HTR-8/SVneo (cell line): ENCODE data around the gene VSTM4.

Experiments
- DNase-seq: peaks from one replicate; pipeline ENCODE4 v3.0.0; 2011; ENCODE audit warnings: low spot score, mixed read lengths; ENCODE audit not compliant: insufficient read length
- FAIRE-seq: peaks from 2 replicates; lab custom pipeline; 2011; peaks lifted over from hg19 to GRCh38; lab: Jason Lieb, UNC

VSTM4 gene, protein sequence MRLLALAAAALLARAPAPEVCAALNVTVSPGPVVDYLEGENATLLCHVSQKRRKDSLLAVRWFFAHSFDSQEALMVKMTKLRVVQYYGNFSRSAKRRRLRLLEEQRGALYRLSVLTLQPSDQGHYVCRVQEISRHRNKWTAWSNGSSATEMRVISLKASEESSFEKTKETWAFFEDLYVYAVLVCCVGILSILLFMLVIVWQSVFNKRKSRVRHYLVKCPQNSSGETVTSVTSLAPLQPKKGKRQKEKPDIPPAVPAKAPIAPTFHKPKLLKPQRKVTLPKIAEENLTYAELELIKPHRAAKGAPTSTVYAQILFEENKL

DNA sequence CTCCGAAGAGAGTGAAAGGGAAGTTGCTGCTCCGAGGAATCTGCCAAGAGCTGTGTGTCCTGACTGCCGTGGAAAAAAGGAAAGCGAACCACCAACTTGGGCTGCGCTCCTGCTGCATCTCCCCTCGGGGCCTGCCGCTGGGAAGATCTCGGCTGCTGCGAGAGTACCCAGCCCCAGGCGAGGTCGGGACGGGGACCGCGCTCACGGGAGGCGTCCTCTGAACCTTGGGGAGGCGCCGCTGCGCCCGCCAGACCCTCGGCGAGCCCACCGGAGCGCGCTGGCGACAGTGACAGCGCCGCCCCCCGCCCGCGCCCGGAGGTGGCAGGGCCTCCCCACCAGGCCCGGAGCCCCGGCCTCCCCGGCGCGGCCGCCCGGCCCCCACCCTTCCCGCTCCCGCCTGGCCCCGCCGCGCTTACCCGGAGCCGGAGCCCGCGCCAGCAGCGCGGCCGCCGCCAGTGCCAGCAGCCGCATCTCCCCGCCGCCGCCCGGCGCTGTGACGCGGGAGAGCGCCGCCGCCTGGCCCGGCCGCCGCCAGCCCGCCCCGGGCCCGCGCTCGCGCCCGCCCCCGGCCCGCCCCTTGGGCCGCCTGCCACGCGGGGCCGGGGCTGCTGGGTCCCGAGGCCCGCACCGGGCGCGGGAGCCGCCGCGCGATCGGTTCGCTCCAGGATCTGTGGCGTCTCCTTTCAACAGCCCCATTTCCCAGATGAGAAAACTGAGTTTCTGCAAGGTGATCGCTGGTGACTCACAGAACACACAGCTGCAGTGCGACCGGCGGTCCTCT is at the start of gene VSTM4:
Gene VSTM4, minus strand, starts transcription at position 508 of the 781 bp plus-strand sequence. Its CDS starts 37 bp downstream, at position 471.
- no peak for DNase-seq
- FAIRE-seq, result no peak

DNA sequence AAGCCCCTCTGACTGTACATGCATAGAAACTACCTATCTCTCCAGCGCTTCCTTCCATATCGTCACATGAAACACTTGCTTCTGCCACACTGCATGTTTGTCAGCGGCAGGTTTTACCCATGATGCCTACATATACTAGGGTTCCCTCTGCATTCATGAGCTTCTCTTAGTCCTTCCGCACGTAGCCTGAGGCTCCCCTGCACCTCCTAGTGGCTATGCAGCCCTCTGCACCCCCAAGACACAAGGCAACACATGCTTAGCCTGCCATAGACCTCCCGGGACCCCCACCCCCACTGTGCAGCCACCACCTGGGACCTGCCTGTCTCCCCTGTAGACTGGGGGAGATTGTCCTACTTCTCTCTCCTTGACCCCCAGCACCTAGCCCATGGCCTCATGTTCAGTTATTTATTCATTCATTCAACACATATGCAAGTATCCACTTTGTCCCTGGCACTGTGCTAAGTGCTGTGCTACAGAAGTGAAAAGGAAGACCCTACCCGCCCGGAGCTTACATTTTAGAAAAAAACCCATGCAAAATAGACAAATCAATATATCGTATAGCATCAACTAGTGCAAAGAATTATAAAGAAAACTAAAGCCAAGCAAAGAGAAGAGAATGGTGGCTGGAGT is 49.4 kb upstream of the VSTM4 start:
- DNase-seq (peak; percentile 14), FAIRE-seq (no peak)

- FAIRE-seq, result no peak
- no peak for DNase-seq
These were observed 48.4 kb upstream of the VSTM4 start for GRCh38 chr10:49163741-49164140.

- FAIRE-seq, result no peak
These were observed 47.5 kb upstream of the VSTM4 start for GRCh38 chr10:49162761-49163310.

DNA sequence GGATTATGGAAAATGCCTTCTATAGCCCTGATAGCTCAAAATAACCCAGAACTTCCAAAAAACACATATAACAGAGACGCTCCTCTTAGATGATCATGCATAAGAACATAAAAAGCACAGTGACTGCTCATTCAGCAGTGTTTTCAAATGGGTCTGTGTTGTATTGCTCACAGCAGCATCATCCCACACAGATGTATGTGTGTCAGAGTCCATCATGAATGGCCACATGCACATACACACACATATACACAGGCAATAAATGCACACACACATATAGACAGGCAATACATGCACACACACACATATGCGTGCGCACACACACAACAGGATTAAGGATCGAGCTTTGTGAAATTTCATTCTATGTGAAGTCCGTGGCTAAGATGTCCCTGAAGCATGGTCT is 46.7 kb upstream of the VSTM4 start:
- FAIRE-seq (peak; percentile 26), DNase-seq (no peak)

More at GRCh38 chr10:49162761-49163310, 47.5 kb upstream of the VSTM4 start:
- no peak for DNase-seq

DNA sequence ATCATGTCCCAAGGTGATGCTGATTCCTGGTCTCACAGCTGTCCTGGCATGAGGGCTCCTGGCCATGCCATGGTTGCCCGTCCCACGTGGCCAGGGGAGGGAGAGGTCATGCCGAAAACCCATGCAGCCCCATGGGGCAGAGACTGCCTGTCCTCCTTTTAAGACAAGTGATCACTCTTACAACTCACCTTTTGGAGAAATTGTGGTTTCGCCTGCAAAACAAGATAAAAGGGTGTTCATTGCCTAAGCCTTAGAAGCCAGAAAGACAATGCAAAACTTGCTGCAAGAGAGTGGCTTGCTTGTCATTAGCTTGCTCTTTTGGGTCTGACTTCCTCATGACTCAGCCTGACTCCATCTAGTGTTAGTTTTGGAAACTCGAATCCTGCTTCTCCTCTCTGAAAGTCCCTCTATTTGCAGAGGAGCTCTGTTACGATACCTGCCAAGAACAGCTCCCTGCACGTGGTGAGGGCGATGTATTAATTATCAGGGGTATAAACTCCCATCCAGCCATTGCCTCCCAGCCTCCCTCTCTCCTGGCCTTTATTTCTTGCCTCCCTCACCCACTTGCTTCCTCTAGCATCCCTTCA is 46.2 kb upstream of the VSTM4 start:
- FAIRE-seq, result no peak
- DNase-seq, result peak; percentile 10

DNA sequence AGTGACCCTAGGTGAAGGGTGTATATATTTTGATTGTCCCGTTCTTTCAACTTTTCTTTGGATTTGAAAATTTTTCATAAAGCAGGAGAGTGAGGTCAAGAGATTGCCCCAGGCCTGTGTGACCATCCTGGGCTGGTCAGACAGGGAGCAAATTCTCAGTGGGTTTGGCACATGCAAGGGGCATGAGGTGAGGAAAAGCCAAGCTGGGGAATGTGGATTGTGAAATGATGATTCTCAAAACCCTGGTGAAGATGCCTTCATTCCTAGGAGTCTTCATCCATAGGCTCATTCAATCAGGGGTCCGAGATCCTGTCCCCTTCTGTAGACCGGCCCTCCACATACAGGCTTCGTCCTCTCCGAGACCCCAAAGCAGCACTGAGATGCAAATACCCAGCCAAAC is 45.5 kb upstream of the VSTM4 start:
- FAIRE-seq, result no peak
- DNase-seq, result no peak

GRCh38 chr10:49160110-49160509 is 44.8 kb upstream of the VSTM4 start:
- DNase-seq (no peak), FAIRE-seq (no peak)

DNA sequence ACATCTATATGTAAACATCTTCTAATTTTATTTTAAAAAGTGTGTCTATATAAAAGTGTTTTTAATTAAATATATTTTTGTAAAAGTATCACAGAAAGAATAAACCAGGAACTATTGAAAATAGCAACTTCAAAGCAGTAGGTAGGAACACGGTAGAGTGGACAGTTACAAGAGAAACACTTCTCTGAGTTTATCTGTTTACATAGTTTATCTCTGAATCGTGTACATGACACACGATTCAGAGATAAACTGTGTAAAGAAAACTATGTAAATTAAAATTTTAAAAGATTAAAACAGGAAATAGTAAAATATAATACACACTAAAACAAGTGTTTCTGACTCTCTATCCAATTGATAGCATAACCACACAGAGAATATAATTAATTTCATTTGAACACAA is 43.6 kb upstream of the VSTM4 start:
- DNase-seq, result no peak
- FAIRE-seq, result no peak

DNA sequence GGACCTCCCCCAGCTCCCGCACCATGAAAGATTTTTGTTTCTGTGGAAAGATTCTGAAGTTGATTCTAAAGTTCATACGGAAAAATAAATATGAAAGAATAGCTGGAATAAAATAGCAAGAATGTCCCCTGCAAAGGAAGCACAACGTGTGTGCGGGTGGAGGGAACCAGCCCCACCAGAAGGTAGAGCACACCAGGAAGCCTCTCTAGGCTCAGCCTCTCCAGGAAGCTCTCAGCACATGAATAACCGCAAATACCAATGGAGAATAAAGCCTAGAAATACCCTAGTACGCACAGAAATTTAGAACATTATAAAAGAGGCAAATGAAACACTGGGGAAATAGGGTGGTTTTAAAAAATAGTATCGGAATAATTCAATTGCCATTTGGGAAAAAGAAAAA is 43.1 kb upstream of the VSTM4 start:
- no peak for FAIRE-seq
- DNase-seq, result no peak

DNA sequence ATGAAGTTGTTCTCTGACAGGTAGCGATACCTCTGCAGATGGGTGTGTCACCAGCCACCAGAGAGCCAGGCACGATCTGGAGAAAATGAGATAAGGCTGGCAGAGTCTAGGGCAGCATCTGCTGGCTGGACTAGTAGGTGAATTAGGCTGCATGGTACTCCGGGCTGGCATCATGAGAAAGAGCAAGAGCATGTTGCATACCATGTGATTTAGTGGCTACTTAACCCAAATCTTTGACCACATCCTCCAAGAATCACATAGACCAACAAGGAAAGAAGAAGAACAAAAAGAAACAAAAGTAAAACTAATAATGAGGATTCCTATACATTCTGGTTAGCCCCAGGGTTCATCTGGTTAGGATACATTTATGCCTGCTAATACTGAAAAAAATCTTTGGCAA is 41.9 kb upstream of the VSTM4 start:
- DNase-seq (no peak), FAIRE-seq (no peak)

DNA sequence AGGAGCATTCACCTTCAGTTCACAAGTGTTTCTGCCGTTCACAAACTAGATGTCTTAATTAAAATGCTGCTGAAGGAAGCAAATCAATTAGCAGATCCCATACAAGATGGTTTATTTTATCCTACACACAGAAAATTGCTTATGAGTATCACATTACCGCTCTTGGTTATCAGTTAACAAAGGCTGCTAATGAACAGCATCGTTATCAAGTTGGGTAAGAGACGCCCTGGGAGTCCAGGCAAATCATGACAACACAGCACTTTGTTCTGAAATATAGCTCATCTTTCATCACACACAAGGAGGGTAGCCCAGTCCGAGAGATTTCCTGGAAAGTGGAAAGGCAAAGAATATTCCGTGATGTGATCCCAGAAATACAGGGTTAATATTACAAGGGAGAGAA is 39.3 kb upstream of the VSTM4 start:
- no peak for DNase-seq
- no peak for FAIRE-seq

DNA sequence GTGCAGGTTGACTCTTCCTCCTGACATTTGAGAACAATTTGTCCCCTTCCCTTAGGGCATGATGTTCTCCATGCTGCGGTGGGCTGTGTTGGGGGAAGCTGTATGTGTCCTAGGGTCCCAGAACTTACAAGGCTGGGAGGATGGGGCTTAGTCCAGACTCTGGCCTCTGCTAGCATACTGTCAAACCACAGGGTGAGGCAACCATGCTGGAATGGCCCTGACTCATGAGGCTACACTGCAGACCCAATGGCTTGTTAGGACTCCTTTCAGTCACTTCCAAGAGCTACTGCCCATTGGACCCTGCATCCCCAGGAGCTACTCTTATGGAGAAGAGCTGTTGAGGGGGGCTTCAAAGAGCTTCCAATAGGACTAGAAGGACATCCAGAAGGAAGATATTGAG is 38.6 kb upstream of the VSTM4 start:
- no peak for DNase-seq
- no peak for FAIRE-seq

- no peak for FAIRE-seq
- DNase-seq, result no peak
These were observed 37.8 kb upstream of the VSTM4 start for GRCh38 chr10:49153115-49153514.

- DNase-seq, result no peak
- FAIRE-seq, result no peak
These were observed 37.3 kb upstream of the VSTM4 start for GRCh38 chr10:49152663-49153062.

DNA sequence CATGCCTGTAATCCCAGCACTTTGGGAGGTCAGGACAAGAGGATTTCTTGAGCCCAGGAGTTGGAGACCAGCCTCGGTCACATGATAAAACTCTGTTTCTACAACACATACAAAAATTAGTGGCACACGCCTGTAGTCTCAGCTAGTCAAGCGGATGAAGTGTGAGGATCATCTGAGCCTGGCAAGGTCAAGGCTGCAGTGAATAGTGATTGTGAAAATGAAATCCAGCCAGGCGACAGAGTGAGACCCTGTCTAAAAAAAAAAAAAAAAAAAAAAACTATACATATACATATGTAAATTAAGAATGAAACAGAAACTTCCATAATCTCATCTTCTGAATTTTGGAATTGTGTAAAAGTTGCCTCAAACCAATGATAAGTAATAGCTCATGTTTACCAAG is 36.7 kb upstream of the VSTM4 start:
- DNase-seq (no peak), FAIRE-seq (no peak)

GRCh38 chr10:49151481-49151880 is 36.2 kb upstream of the VSTM4 start:
- FAIRE-seq (no peak), DNase-seq (no peak)

GRCh38 chr10:49151025-49151445 is 35.7 kb upstream of the VSTM4 start:
- FAIRE-seq, result no peak
- DNase-seq, result no peak

- DNase-seq (no peak), FAIRE-seq (no peak)
These were observed 35.1 kb upstream of the VSTM4 start for GRCh38 chr10:49150426-49150825.

DNA sequence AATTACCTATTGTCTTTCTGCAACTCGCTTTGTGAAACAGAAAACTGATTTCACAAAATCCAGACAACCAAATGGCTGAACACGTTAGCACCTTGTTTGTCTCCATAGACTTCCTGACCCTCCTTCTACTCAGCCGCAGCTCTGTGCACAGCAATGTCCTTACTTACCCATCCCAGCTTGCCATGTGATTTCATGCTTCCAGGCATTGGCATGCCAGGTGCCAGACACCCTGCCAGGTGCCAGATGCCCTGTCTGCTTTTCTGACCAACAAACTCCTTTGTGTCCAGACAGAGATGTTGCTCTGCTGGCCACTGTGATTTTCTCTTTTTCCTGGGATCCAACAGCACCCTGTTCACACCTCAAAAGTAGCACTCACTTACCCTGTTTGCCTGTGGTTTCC is 34.6 kb upstream of the VSTM4 start:
- no peak for FAIRE-seq
- DNase-seq, result no peak
